Measurements from ENCODE around the gene PHF5A. TPM values are rescaled to one million over a fixed set of nuclear protein-coding genes. Genes with fewer than 3 reads are reported as not detected.

The PHF5A gene
- total and polyA plus RNA-seq, 4 donors = 15.8 to 31.7 (median 23.2) TPM

- peaks cover 2 to 63% (median 59%) of the 10 kb centered on the region in 4 donors for H3K4me1 ChIP-seq (ENCODE audit: control insufficient read depth in 4 of 4, insufficient read depth in 4 of 4, low read length in 3 of 4)
- DNase-seq (ENCODE audit: low spot score) = no peak
- no peak for TF ChIP-seq SP1 (IDR thresholded peaks at IDR 0.05)
- TF ChIP-seq JUND (IDR thresholded peaks at IDR 0.05) = no peak
- H3K4me3 ChIP-seq (ENCODE audit: low read depth in 1 of 3, low read length in 3 of 3) = no peak overlapping the region
- no peaks in the 10 kb centered on the region for H3K9me3 ChIP-seq (ENCODE audit: control insufficient read depth in 4 of 4, low read length in 3 of 4)
- no peak overlapping the region for H3K27ac ChIP-seq (ENCODE audit: low read depth in 1 of 2, low read length in 2 of 2)
- H3K27me3 ChIP-seq (ENCODE audit: control insufficient read depth in 4 of 4, insufficient read depth in 4 of 4, low read length in 3 of 4) = no peaks in the 10 kb centered on the region
- no peak overlapping the region for H3K9ac ChIP-seq (ENCODE audit: low read depth in 1 of 2, low read length in 2 of 2)
- WGBS = 76% methylated on average over 2 of the region's 2 CpGs
- peaks cover 2 to 6% (median 5%) of the 10 kb centered on the region in 4 donors for H3K36me3 ChIP-seq (ENCODE audit: control insufficient read depth in 4 of 4, insufficient read depth in 3 of 4, low read depth in 1 of 4, low read length in 3 of 4)
These were observed 3.1 kb upstream of the PHF5A start for GRCh38 chr22:41471568-41471967.

DNA sequence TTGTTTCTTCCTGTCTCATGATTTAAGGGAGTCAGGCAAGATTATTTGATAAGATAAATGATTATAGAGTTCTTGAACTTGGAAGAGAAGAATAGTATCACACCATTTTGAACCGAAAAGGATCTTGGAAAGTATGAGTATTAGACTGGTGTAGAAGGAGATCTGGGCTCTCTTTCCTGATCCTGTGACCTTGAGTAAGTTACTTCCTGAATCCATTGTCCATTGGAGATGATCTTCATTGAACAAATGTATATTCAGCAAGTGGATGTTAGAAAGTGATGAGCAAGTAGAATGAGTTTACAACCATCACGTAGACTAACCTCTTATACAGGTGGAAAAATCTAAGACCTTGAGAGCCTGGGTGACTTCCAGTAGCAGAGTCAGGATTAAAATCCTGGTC is 2.4 kb upstream of the PHF5A start:
- WGBS = 82% methylated on average over 2 of the region's 2 CpGs
- H3K36me3 ChIP-seq (ENCODE audit: control insufficient read depth in 4 of 4, insufficient read depth in 3 of 4, low read depth in 1 of 4, low read length in 3 of 4) = peaks cover 8 to 12% (median 11%) of the 10 kb centered on the region in 4 donors
- H3K9me3 ChIP-seq (ENCODE audit: control insufficient read depth in 4 of 4, low read length in 3 of 4) = no peaks in the 10 kb centered on the region
- no peak for DNase-seq (ENCODE audit: low spot score)
- no peaks in the 10 kb centered on the region for H3K27me3 ChIP-seq (ENCODE audit: control insufficient read depth in 4 of 4, insufficient read depth in 4 of 4, low read length in 3 of 4)
- no peak overlapping the region for H3K9ac ChIP-seq (ENCODE audit: low read depth in 1 of 2, low read length in 2 of 2)
- H3K4me3 ChIP-seq (ENCODE audit: low read depth in 1 of 3, low read length in 3 of 3) = no peak overlapping the region
- no peak overlapping the region for H3K27ac ChIP-seq (ENCODE audit: low read depth in 1 of 2, low read length in 2 of 2)
- TF ChIP-seq ATF3 (IDR thresholded peaks at IDR 0.05) (no peak), RAD21 (IDR thresholded peaks at IDR 0.05) (no peak), FOXA1 (IDR thresholded peaks at IDR 0.05) (no peak), GABPA (IDR thresholded peaks at IDR 0.05 in 1 of 2, conservative IDR thresholded peaks at IDR 0.05 in 1 of 2) (no peak), EGR1 (IDR thresholded peaks at IDR 0.05; ENCODE audit: low read depth in 2 of 2) (no peak), HNF4G (IDR thresholded peaks at IDR 0.05) (no peak), YY1 (IDR thresholded peaks at IDR 0.05) (no peak), TAF1 (conservative IDR thresholded peaks at IDR 0.05) (no peak)
- TF ChIP-seq, protein P1, sequence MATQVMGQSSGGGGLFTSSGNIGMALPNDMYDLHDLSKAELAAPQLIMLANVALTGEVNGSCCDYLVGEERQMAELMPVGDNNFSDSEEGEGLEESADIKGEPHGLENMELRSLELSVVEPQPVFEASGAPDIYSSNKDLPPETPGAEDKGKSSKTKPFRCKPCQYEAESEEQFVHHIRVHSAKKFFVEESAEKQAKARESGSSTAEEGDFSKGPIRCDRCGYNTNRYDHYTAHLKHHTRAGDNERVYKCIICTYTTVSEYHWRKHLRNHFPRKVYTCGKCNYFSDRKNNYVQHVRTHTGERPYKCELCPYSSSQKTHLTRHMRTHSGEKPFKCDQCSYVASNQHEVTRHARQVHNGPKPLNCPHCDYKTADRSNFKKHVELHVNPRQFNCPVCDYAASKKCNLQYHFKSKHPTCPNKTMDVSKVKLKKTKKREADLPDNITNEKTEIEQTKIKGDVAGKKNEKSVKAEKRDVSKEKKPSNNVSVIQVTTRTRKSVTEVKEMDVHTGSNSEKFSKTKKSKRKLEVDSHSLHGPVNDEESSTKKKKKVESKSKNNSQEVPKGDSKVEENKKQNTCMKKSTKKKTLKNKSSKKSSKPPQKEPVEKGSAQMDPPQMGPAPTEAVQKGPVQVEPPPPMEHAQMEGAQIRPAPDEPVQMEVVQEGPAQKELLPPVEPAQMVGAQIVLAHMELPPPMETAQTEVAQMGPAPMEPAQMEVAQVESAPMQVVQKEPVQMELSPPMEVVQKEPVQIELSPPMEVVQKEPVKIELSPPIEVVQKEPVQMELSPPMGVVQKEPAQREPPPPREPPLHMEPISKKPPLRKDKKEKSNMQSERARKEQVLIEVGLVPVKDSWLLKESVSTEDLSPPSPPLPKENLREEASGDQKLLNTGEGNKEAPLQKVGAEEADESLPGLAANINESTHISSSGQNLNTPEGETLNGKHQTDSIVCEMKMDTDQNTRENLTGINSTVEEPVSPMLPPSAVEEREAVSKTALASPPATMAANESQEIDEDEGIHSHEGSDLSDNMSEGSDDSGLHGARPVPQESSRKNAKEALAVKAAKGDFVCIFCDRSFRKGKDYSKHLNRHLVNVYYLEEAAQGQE (IDR thresholded peaks at IDR 0.05) = no peak
- peaks cover 2 to 61% (median 56%) of the 10 kb centered on the region in 4 donors for H3K4me1 ChIP-seq (ENCODE audit: control insufficient read depth in 4 of 4, insufficient read depth in 4 of 4, low read length in 3 of 4)

DNA sequence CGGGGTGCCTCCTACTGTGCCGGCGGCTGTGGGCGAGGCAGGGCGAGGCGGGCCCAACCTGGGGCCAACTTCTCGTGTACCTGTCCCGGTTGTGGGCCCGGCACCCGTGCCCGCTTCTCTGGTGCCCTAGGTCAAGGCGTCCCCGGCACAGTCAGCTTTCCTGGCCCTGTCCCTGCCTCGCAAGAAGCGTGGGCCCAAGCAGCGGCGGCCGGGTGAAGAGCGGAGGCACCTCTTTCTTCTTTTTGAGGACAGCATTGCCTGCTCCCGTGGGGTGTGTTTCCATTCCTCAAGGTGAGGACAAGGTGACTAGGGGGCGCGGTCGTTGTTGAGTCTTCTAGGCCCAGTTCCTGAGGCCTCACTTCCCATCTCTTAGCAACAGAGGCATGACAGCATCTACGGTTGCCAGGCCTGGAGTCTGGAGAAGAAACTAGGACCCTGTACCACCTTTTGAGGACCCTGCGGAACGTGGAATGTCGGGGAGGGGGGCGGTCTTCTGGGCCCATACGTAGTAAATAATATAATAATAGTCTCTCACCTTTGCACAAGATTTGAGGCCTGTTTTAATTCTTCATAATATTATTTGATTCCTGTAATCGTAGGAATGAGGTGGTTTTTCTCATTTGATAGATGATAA is 843 bp upstream of the PHF5A start:
- H3K4me1 ChIP-seq (ENCODE audit: control insufficient read depth in 4 of 4, insufficient read depth in 4 of 4, low read length in 3 of 4) = peaks cover 0 to 50% (median 46%) of the 10 kb centered on the region in 4 donors
- H3K27me3 ChIP-seq (ENCODE audit: control insufficient read depth in 4 of 4, insufficient read depth in 4 of 4, low read length in 3 of 4) = no peaks in the 10 kb centered on the region
- H3K9me3 ChIP-seq (ENCODE audit: control insufficient read depth in 4 of 4, low read length in 3 of 4) = no peaks in the 10 kb centered on the region
- H3K27ac ChIP-seq (ENCODE audit: low read depth in 1 of 2, low read length in 2 of 2) = peak overlapping the region; percentile 87 to 97
- under 1% methylated on average over 30 of the region's 30 CpGs for WGBS
- DNase-seq (ENCODE audit: low spot score) = no peak
- peak overlapping the region; percentile 71 to 98 (median 96) for H3K4me3 ChIP-seq (ENCODE audit: low read depth in 1 of 3, low read length in 3 of 3)
- H3K9ac ChIP-seq (ENCODE audit: low read depth in 1 of 2, low read length in 2 of 2) = peak overlapping the region; percentile 68 to 86
- H3K36me3 ChIP-seq (ENCODE audit: control insufficient read depth in 4 of 4, insufficient read depth in 3 of 4, low read depth in 1 of 4, low read length in 3 of 4) = peaks cover 12 to 22% (median 21%) of the 10 kb centered on the region in 4 donors
- TF ChIP-seq ATF3 (IDR thresholded peaks at IDR 0.05) (no peak), GABPA (IDR thresholded peaks at IDR 0.05 in 1 of 2, conservative IDR thresholded peaks at IDR 0.05 in 1 of 2) (no peak), FOXA2 (IDR thresholded peaks at IDR 0.05) (peak; percentile 11), HNF4A (conservative IDR thresholded peaks at IDR 0.05) (no peak), YY1 (IDR thresholded peaks at IDR 0.05) (peak; percentile 93), CTCF (IDR thresholded peaks at IDR 0.05; ENCODE audit: low read depth, low read length, missing input control) (no peak), HNF4G (IDR thresholded peaks at IDR 0.05) (no peak), FOXA1 (IDR thresholded peaks at IDR 0.05) (no peak)
- TF ChIP-seq, protein P1 (IDR thresholded peaks at IDR 0.05) = no peak
- TF ChIP-seq, protein P2, sequence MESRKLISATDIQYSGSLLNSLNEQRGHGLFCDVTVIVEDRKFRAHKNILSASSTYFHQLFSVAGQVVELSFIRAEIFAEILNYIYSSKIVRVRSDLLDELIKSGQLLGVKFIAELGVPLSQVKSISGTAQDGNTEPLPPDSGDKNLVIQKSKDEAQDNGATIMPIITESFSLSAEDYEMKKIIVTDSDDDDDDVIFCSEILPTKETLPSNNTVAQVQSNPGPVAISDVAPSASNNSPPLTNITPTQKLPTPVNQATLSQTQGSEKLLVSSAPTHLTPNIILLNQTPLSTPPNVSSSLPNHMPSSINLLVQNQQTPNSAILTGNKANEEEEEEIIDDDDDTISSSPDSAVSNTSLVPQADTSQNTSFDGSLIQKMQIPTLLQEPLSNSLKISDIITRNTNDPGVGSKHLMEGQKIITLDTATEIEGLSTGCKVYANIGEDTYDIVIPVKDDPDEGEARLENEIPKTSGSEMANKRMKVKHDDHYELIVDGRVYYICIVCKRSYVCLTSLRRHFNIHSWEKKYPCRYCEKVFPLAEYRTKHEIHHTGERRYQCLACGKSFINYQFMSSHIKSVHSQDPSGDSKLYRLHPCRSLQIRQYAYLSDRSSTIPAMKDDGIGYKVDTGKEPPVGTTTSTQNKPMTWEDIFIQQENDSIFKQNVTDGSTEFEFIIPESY (IDR thresholded peaks at IDR 0.05) = no peak

Data from liver (tissue), 9 donors.